Activated T-cell treated with anti-CD3 and anti-CD28 coated beads, Interleukin-2, amount 50 U/mL, for 1 hour (primary cell): ENCODE data around the gene UQCRFS1.
A peak's percentile ranks its signal among the peaks of the same experiment; 100 is the strongest.
"Not testable (repeated sequence)": the region's sequence is repeated elsewhere in the genome, so short reads cannot be mapped to it uniquely, and the experiment has no call there.

ENCODE experiments used
- DNase-seq: peaks from one replicate; pipeline ENCODE4 v3.0.0-alpha.2; 2020

Gene UQCRFS1

GRCh38 chr19:29212648-29213573 lies at the start of gene UQCRFS1:
Gene UQCRFS1, minus strand, starts transcription at chr19:29213151. Its CDS starts 33 bp downstream, at chr19:29213118.
- DNase-seq, result peak; percentile 96

- no peak for DNase-seq
These were observed 49.1 kb upstream of the UQCRFS1 start for GRCh38 chr19:29262085-29262484.

DNA sequence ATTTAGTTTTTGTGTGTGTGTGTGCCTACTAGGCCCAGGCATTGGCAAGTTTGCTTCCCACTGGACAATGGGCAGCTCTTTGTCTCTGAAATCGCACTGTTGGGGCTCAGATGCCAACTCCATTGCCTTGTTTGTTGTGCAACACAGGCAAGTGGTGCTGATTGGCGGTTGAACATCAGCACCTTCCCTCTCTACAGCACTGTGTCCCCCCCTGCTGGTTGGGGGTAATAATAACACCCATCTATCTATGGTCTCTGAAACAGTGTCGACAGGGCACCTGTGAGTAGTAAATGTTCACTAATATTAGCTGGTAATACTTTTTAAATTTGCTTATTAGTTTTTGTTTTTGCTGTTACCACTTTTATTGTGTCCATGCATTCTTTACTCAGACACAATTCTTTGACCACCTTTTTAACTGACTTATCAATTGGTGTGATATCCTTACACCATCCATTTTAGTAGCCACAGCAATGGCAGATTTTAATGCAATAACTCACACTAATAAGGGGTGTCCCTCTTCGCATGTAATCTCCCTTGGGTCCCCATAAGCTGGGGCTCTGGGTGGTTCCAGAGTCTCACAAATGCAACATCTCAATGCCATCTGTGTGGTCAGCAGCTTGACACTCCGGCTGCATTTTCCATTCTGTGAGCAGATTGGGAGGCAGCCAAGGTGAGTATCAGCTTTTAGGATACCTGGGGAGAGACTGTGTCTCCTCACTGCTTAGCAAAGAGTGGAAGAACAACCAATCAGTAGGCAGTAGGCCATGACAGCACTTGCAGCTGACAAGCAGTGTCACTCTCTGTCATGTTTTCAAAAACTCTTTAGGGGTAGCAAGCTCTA lies 47.7 kb upstream of the UQCRFS1 start:
- DNase-seq, result no peak

- DNase-seq, result no peak
These were observed 46.9 kb upstream of the UQCRFS1 start for GRCh38 chr19:29259867-29260281.

DNA sequence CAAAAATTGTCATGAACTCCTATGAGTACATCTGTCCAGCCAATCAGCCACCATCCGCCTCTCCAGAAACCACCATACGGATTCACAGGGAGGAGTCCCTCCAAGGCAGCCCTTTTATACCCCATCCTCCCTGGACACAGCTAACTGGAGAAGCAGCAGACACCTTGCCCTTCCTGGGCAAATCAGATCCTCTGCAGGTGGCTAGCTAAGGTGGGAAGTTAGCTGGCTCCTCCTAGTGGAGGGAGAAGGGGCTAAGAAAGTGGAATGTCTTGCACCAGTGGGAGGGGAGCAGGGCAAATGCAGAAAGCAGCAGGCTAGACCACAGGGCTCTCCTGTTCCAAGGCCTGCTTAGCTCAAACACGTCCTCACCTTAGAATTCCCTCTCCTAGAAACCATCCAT lies 46.2 kb upstream of the UQCRFS1 start:
- no peak for DNase-seq

- no peak for DNase-seq
These were observed 43.6 kb upstream of the UQCRFS1 start for GRCh38 chr19:29256516-29256915.

DNA sequence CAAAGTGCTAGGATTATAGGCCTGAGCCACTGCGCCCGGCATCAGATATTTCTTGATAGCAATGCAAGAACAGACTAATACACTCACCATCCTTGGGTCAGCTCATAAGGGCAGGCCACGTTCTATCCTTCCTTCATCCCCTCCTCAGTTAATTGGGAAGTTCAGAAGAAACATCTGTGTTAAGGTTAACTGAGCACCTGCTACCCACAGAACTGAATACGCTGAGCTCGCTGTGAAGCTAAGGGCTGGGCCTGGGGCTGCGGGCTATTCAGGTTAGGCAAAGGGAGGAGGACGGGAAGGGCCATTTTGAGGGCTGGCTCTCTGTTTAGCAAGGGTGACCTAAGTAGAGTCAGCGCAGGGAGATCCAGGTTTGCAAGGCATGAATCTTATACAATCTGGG lies 43.0 kb upstream of the UQCRFS1 start:
- DNase-seq, result no peak

GRCh38 chr19:29255006-29255405 lies 42.1 kb upstream of the UQCRFS1 start:
- DNase-seq, result no peak

DNA sequence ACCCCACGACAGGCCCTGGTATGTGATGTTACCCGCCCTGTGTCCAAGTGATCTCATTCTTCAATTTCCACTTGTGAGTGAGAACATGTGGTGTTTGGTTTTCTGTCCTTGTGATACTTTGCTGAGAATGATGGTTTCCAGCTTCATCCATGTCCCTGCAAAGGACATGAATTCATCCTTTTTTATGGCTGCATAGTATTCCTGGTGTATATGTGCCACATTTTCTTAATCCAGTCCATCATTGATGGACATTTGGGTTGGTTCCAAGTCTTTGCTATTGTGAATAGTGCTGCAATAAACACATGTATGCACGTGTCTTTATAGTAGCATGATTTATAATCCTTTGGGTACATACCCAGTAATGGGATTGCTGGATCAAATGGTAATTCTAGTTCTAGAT lies 36.8 kb upstream of the UQCRFS1 start:
- DNase-seq, result not testable (repeated sequence)

GRCh38 chr19:29248332-29248844 lies 35.4 kb upstream of the UQCRFS1 start:
- no peak for DNase-seq

DNA sequence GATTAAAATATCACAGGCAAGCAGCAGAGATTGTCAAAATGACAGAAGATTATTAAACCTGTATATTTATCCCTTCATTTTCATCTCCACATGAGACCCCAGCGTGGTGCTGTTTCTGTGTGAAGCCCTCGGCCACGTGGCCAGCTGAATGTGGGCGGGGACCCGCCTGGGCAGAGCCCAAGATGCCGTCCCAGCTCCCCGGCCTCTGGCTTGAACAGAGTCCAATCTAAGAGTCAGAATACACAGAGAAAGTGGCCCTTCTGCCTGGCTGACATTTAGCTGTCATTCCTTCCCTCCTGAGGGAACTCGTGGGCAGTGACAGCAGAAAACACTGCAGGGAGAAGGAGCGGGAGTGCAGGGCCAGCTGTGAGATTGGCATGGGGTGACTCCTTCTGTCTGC lies 34.9 kb upstream of the UQCRFS1 start:
- DNase-seq, result no peak

- no peak for DNase-seq
These were observed 34.5 kb upstream of the UQCRFS1 start for GRCh38 chr19:29247471-29247870.

GRCh38 chr19:29247051-29247450 lies 34.1 kb upstream of the UQCRFS1 start:
- DNase-seq, result no peak

DNA sequence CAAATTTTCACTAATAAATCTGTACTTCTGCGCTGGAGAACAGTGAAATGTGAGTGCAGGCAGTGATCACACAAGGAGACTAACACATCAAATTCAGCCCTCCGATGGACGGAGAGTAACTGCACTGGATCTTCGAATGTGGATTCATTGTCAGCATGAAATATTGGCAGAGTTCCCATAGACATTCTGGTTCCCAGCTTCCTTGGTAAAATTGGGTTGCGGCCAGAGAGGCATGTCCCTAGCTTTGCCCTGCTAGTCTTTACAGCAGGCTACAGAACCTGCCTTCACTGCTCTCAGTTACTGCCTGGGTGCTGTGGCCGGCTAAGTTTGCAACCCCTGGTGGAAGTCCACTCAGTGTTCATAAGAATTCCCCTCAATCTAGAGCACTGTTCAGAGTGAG lies 32.3 kb upstream of the UQCRFS1 start:
- no peak for DNase-seq

DNA sequence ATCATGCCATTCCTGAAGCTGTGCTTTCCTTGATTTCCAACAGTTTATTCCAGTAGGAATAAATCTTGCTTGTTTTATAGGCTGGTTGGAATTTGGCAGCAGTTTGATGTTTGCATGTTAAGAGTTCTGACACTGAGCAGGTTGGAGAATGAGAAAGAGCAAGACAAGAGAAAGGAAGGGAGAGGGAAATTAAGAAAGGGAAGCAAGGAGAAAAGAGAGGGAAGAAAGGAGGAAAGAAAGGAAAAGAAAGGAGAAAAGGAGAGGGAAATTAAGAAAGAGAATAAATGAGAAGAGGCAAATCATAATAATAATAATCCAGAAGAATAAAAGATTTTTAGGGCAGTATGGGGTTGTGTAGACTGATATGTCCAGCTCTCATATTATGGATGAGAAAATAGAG lies 28.4 kb upstream of the UQCRFS1 start:
- DNase-seq, result no peak

- no peak for DNase-seq
These were observed 26.3 kb upstream of the UQCRFS1 start for GRCh38 chr19:29239213-29239776.

- DNase-seq, result no peak
These were observed 20.6 kb upstream of the UQCRFS1 start for GRCh38 chr19:29233591-29233990.

DNA sequence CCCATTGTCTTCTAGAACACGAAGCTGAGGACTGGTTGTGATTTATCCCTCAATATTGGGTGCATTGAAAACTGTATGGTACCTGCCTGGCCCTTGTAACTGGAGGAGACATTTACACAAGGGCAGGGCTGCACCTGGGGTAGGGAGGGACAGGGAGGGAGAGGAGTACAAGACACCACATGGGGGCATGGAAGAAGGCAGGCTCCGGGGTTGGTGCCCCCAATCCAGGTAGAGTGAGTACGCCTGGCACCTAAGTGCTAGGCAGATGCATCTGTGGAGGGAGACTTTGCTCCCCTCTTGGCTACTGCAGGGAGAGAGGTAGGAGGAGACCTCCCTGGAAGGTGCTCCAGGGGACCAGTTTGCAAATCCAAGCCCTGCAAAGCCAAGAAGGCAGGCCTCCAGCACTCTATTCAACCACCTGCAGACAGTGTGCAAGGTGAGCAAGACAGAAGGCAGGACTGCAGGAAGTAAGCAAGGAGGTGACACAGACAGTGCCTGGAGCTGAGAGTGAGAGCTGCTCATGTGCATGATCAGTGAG lies 19.4 kb upstream of the UQCRFS1 start:
- DNase-seq, result no peak

- not testable (repeated sequence) for DNase-seq
These were observed 18.4 kb upstream of the UQCRFS1 start for GRCh38 chr19:29231306-29231705.

DNA sequence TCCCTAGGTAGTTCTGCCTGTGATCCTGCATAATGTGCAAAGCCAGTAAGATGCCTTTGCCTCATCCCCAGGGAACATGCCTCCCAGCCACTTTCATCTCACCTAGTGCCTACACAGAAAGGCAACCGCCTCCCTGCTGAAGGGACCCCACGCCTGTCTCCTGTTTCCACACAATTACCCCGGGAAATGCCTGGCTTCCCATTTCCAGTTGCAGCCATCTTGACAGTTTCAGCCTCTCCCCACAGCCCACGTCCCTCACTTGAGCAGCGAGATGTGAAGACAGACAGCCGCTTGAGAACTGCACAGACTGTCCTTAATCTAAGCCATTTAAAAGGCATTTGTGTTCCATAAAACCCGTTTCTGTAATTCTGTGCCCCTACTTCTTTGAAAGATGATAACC lies 4.7 kb upstream of the UQCRFS1 start:
- no peak for DNase-seq

DNA sequence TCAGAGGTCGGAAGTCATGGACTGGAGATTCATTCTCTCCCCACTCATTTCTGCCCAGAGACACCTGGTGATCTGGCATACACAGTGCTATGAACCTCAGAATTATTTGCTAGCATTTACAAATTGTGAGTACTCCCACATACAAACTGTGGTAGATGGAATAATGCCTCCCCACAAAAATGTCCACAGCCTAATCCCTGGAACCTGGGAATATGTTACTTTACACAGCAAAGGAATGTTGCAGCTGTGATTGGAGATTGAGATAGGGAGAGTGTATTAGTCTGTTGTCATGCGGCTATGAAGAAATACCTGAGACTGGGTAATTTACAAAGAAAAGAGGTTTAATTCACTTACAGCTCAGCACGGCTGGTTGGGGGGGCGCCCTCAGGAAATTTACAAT lies 3.1 kb upstream of the UQCRFS1 start:
- DNase-seq, result no peak

DNA sequence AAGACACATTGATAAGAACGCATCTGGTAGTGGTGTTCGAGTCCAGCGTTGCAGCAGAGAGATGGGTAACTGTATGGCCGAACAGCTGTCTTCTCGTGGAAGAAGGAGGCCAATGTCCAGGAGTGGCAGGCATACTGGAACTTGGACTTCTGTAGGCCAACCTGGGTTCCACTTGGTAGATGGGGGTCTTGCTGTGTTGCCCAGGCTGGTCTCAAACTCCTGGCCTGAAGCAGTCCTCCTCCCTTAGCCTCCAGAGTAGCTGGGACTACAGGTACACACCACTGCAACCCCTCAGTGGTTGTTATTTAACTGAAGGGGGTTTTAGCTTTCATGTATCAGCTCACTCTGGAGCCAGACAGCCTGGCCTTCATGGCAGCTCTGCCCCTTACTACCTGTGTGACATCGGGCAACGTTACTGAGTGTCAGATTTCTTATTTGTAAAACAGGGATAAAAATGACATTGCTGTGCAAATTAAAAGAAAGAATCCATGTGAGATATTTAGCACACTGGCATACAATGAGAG lies 2.4 kb upstream of the UQCRFS1 start:
- DNase-seq, result no peak

DNA sequence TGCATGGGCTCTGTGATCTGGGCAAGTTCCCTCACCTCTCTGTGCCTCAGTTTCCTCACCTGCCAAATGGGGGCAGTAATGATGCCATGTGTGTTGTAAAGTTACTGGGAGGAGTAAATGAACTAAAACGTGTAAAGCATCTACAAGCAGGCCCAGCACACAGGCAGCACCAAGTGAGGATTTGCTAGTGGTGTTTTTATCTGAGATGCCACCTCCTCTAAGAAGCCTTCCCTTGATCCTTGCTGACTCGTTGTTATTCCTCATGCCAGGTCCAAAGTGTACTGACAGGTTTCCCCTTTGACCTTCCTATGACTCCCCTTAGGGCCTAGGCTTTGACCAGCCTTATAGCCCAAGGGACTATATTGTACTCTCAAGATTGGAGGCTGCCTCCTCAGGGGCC lies 1.5 kb upstream of the UQCRFS1 start:
- no peak for DNase-seq
